Neural cell (in vitro differentiated cells): ENCODE results near the gene DEFB131B.

Experiments
- EP300 ChIP-seq: fragments of 450-650 bp; conservative IDR thresholded peaks from 2 replicates; pipeline ENCODE4 v1.6.1; 2014; ENCODE audit warnings: antibody characterized with exemption, mild to moderate bottlenecking, moderate library complexity; ENCODE audit not compliant: poor library complexity, severe bottlenecking
- POLR2AphosphoS5 ChIP-seq: IDR thresholded peaks from 2 replicates; pipeline ENCODE4 v1.6.1; 2012
- RAD21 ChIP-seq: fragments of 450-650 bp; conservative IDR thresholded peaks from 2 replicates; pipeline ENCODE4 v1.6.1; 2014; ENCODE audit warnings: antibody characterized with exemption, mild to moderate bottlenecking, moderate library complexity
- SMC3 ChIP-seq: fragments of 450-650 bp; conservative IDR thresholded peaks from 2 replicates; pipeline ENCODE4 v1.6.1; 2014; ENCODE audit warnings: antibody characterized with exemption, mild to moderate bottlenecking, moderate library complexity; ENCODE audit not compliant: poor library complexity
- TAF1 ChIP-seq: IDR thresholded peaks from 2 replicates; pipeline ENCODE4 v1.6.1; 2012; ENCODE audit warnings: low read depth
- TF ChIP-seq, protein P1 (sequence below): fragments of 450-650 bp; IDR thresholded peaks from 2 replicates; pipeline ENCODE4 v1.5.1; 2014; ENCODE audit warnings: antibody characterized with exemption, mild to moderate bottlenecking, moderate library complexity; ENCODE audit not compliant: poor library complexity, severe bottlenecking
- TF ChIP-seq, protein P2 (sequence below): IDR thresholded peaks from 2 replicates; pipeline ENCODE4 v1.6.1; 2012; ENCODE audit warnings: borderline replicate concordance

DNA sequence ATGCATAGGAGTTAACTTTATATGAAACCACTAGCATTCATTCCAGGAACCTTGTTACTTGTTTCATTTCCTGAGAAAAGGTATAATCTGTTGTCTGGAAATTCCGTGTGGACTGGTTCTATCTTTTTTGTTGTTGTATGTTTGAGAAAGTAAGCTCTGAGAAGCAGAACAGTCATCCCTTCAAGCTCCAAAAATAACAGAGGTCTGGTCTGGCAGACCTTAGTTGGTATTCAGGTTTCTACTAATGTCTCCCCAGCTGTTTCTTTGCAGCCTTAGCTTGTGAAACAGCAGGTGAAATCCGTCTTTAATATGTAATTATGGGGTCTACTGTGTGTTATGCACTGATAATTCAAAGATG, 53.0 kb downstream of the DEFB131B start:
- TF ChIP-seq RAD21 (no peak), POLR2AphosphoS5 (no peak), TAF1 (no peak), SMC3 (no peak), EP300 (no peak)
- TF ChIP-seq, protein P1, sequence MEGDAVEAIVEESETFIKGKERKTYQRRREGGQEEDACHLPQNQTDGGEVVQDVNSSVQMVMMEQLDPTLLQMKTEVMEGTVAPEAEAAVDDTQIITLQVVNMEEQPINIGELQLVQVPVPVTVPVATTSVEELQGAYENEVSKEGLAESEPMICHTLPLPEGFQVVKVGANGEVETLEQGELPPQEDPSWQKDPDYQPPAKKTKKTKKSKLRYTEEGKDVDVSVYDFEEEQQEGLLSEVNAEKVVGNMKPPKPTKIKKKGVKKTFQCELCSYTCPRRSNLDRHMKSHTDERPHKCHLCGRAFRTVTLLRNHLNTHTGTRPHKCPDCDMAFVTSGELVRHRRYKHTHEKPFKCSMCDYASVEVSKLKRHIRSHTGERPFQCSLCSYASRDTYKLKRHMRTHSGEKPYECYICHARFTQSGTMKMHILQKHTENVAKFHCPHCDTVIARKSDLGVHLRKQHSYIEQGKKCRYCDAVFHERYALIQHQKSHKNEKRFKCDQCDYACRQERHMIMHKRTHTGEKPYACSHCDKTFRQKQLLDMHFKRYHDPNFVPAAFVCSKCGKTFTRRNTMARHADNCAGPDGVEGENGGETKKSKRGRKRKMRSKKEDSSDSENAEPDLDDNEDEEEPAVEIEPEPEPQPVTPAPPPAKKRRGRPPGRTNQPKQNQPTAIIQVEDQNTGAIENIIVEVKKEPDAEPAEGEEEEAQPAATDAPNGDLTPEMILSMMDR, result no peak
- TF ChIP-seq, protein P2, sequence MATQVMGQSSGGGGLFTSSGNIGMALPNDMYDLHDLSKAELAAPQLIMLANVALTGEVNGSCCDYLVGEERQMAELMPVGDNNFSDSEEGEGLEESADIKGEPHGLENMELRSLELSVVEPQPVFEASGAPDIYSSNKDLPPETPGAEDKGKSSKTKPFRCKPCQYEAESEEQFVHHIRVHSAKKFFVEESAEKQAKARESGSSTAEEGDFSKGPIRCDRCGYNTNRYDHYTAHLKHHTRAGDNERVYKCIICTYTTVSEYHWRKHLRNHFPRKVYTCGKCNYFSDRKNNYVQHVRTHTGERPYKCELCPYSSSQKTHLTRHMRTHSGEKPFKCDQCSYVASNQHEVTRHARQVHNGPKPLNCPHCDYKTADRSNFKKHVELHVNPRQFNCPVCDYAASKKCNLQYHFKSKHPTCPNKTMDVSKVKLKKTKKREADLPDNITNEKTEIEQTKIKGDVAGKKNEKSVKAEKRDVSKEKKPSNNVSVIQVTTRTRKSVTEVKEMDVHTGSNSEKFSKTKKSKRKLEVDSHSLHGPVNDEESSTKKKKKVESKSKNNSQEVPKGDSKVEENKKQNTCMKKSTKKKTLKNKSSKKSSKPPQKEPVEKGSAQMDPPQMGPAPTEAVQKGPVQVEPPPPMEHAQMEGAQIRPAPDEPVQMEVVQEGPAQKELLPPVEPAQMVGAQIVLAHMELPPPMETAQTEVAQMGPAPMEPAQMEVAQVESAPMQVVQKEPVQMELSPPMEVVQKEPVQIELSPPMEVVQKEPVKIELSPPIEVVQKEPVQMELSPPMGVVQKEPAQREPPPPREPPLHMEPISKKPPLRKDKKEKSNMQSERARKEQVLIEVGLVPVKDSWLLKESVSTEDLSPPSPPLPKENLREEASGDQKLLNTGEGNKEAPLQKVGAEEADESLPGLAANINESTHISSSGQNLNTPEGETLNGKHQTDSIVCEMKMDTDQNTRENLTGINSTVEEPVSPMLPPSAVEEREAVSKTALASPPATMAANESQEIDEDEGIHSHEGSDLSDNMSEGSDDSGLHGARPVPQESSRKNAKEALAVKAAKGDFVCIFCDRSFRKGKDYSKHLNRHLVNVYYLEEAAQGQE, result no peak
